Loucy (cell line): ENCODE data around the gene SFTPB.

Experiments
- H2AFZ ChIP-seq: fragments of 200-600 bp; sonication (generic); 2 replicates; pipeline ENCODE4 v1.6.0; 2016; ENCODE audit warnings: antibody characterized with exemption, mild to moderate bottlenecking, low read length, moderate library complexity
- H3F3A ChIP-seq: fragments of 200-600 bp; 2 replicates; pipeline ENCODE4 v1.6.0; 2016; ENCODE audit warnings: antibody characterized with exemption, low read depth, mild to moderate bottlenecking
- H3K27me3 ChIP-seq: fragments of 200-600 bp; sonication (generic); 2 replicates; pipeline ENCODE4 v1.6.1; 2014; ENCODE audit warnings: low read length, mild to moderate bottlenecking; ENCODE audit not compliant: insufficient read depth, poor library complexity, severe bottlenecking
- H3K36me3 ChIP-seq: fragments of 200-600 bp; sonication (generic); 2 replicates; pipeline ENCODE4 v1.6.1; 2016; ENCODE audit warnings: low read length; ENCODE audit not compliant: insufficient read depth
- H3K4me1 ChIP-seq: fragments of 200-600 bp; sonication (generic); 2 replicates; pipeline ENCODE4 v1.5.1; 2014; ENCODE audit warnings: low read length, mild to moderate bottlenecking; ENCODE audit not compliant: insufficient read depth, poor library complexity, severe bottlenecking
- H3K4me2 ChIP-seq: fragments of 200-600 bp; sonication (generic); 2 replicates; pipeline ENCODE4 v1.6.0; 2014; ENCODE audit warnings: antibody characterized with exemption, low read length, low read depth, mild to moderate bottlenecking; ENCODE audit not compliant: poor library complexity, severe bottlenecking
- H3K4me3 ChIP-seq: fragments of 200-600 bp; sonication (generic); 2 replicates; pipeline ENCODE4 v1.5.1; 2014; ENCODE audit warnings: low read length, mild to moderate bottlenecking, mixed read lengths; ENCODE audit not compliant: poor library complexity, severe bottlenecking
- H3K79me2 ChIP-seq: fragments of 200-600 bp; sonication (generic); 2 replicates; pipeline ENCODE4 v1.6.1; 2014; ENCODE audit warnings: low read length; ENCODE audit not compliant: insufficient read depth
- H3K9ac ChIP-seq: fragments of 200-600 bp; sonication (generic); 2 replicates; pipeline ENCODE4 v1.6.0; 2014; ENCODE audit warnings: mild to moderate bottlenecking, low read depth, low read length, moderate library complexity; ENCODE audit not compliant: poor library complexity, severe bottlenecking
- H3K9me2 ChIP-seq: fragments of 200-600 bp; sonication (generic); replicated peaks from 2 replicates; pipeline ENCODE4 v1.6.1; 2016; ENCODE audit warnings: low read depth, low read length, mixed read lengths
- H3K9me3 ChIP-seq: fragments of 200-600 bp; sonication (generic); 2 replicates; pipeline ENCODE4 v1.6.1; 2014; ENCODE audit warnings: mild to moderate bottlenecking, antibody characterized with exemption, low read length, low read depth; ENCODE audit not compliant: insufficient read depth
- H4K20me1 ChIP-seq: fragments of 200-600 bp; sonication (generic); 2 replicates; pipeline ENCODE4 v1.6.0; 2014; ENCODE audit warnings: antibody characterized with exemption, low read length, mild to moderate bottlenecking; ENCODE audit not compliant: insufficient read depth, poor library complexity, severe bottlenecking
- CTCF ChIP-seq: fragments of 200-600 bp; sonication (generic); conservative IDR thresholded peaks from 2 replicates; pipeline ENCODE4 v1.5.1; 2014; ENCODE audit warnings: mild to moderate bottlenecking, antibody characterized with exemption, low read length
- EZH2phosphoT487 ChIP-seq: fragments of 200-600 bp; IDR thresholded peaks from 2 replicates; pipeline ENCODE4 v1.6.1; 2018; ENCODE audit warnings: antibody characterized with exemption, mild to moderate bottlenecking, moderate library complexity, borderline replicate concordance

SFTPB gene

GRCh38 chr2:85631316-85631715 is 36.7 kb downstream of the SFTPB start:
- TF ChIP-seq CTCF (no peak), EZH2phosphoT487 (no peak)
- Histone ChIP-seq H3K9me2 (no peaks in the 10 kb centered on the region), H3K4me2 (no peak overlapping the region), H3K9me3 (no peaks in the 10 kb centered on the region), H3K4me3 (no peak overlapping the region), H3K4me1 (no peaks in the 10 kb centered on the region), H3K36me3 (peaks cover 90% of the 10 kb centered on the region), H3K9ac (no peak overlapping the region), H4K20me1 (no peaks in the 10 kb centered on the region), H3K27me3 (no peaks in the 10 kb centered on the region), H3F3A (no peaks in the 10 kb centered on the region; the same call in 1 of the 2 replicates), H3K79me2 (peaks cover 17% of the 10 kb centered on the region; the same call in 1 of the 2 replicates), H2AFZ (no peak overlapping the region)

DNA sequence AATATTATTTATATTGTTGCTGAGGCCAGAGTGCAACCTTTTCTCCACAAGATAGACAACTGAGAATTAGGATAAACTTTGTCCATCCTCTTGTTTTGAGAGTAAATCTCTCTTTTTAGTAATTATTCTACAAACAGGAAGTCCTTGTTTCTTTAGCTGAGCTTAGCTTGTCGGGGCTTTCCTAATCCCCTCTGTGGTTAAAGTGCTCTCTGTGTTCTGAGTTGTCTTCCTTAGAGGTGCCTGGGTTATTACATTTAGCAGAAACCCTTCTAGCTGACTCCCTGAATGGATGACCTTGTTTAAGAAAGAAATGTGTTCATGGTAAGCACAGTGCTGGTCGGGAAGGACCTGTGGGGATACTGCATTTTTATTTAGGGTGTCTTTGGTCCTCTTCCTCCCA is 39.3 kb downstream of the SFTPB start:
- TF ChIP-seq CTCF (no peak), EZH2phosphoT487 (no peak)
- no peak overlapping the region for H3K4me3 ChIP-seq
- no peaks in the 10 kb centered on the region for H3K4me1 ChIP-seq
- H3K9ac ChIP-seq = no peak overlapping the region
- H3F3A ChIP-seq = no peaks in the 10 kb centered on the region; the same call in 1 of the 2 replicates
- no peak overlapping the region for H2AFZ ChIP-seq
- no peak overlapping the region for H3K4me2 ChIP-seq
- H3K36me3 ChIP-seq = peaks cover 92% of the 10 kb centered on the region
- no peaks in the 10 kb centered on the region for H3K9me2 ChIP-seq
- H3K9me3 ChIP-seq = no peaks in the 10 kb centered on the region
- H3K27me3 ChIP-seq = no peaks in the 10 kb centered on the region
- no peaks in the 10 kb centered on the region for H4K20me1 ChIP-seq
- H3K79me2 ChIP-seq = peaks cover 16% of the 10 kb centered on the region; the same call in 1 of the 2 replicates

- TF ChIP-seq EZH2phosphoT487 (no peak), CTCF (no peak)
- Histone ChIP-seq H2AFZ (no peak overlapping the region), H3K9me2 (no peaks in the 10 kb centered on the region), H3K27me3 (no peaks in the 10 kb centered on the region), H3F3A (no peaks in the 10 kb centered on the region; the same call in 1 of the 2 replicates), H3K4me3 (no peak overlapping the region), H3K36me3 (peaks cover 90% of the 10 kb centered on the region), H3K79me2 (peaks cover 40% of the 10 kb centered on the region), H3K4me2 (no peak overlapping the region), H4K20me1 (peaks cover 17% of the 10 kb centered on the region), H3K9me3 (no peaks in the 10 kb centered on the region), H3K9ac (no peak overlapping the region), H3K4me1 (peaks cover 5% of the 10 kb centered on the region)
Measured at GRCh38 chr2:85623991-85624390, 44.0 kb downstream of the SFTPB start.
